Activated T-helper 1 cell treated with anti-CD3 and anti-CD28 coated beads, Interleukin-12 subunit alpha, Interleukin-12 subunit beta, Interleukin-2, Interleukin-4 antibody, amounts not matched to agents 30 ng/mL and 10 ng/mL and 1 ng/mL, durations not matched to agents 14 hours and 24 hours and 36 hours (primary cell): ENCODE measurements around the gene SLK. TPM values are rescaled to one million over a fixed set of nuclear protein-coding genes. Genes with fewer than 3 reads are reported as not detected.

Experiments used
- DNase-seq: peaks from one replicate; pipeline ENCODE4 v3.0.0; 2021; ENCODE audit warnings: low spot score
- H3K27ac Mint-ChIP-seq: one replicate; pipeline ENCODE4 v1.8.0; 2021; ENCODE audit warnings: mild to moderate bottlenecking, mixed read lengths
- H3K27me3 Mint-ChIP-seq: one replicate; pipeline ENCODE4 v1.8.0; 2022; ENCODE audit warnings: mild to moderate bottlenecking, moderate library complexity, mixed read lengths; ENCODE audit not compliant: insufficient read depth
- H3K36me3 Mint-ChIP-seq: one replicate; pipeline ENCODE4 v1.8.0; 2021; ENCODE audit warnings: low read depth, mixed read lengths
- H3K4me1 Mint-ChIP-seq: one replicate; pipeline ENCODE4 v1.8.0; 2021; ENCODE audit warnings: low read depth, mixed read lengths
- H3K4me3 Mint-ChIP-seq: one replicate; pipeline ENCODE4 v1.8.0; 2021; ENCODE audit warnings: mild to moderate bottlenecking, moderate library complexity, mixed read lengths
- H3K9me3 Mint-ChIP-seq: one replicate; pipeline ENCODE4 v1.8.0; 2021; ENCODE audit warnings: mixed read lengths
- intact Hi-C: fragments of 100-400 bp; cut with micrococcal nuclease; formaldehyde crosslinking; loops from one replicate; pipeline ENCODE4 v1.15.1; 2024
- total RNA-seq: library from RNA; stranded (reverse); gene quantifications from 2 replicates; pipeline ENCODE4 v1.2.3, GENCODE V29; 2022

Gene SLK
- total RNA-seq, 1 donor from 2014 or later = 27.1 TPM

- H3K27me3 Mint-ChIP-seq = peaks cover 8% of the 10 kb centered on the region
- no peaks in the 10 kb centered on the region for H3K4me1 Mint-ChIP-seq
- intact Hi-C loops = no loop called here
- H3K36me3 Mint-ChIP-seq = no peaks in the 10 kb centered on the region
- no peak for DNase-seq
- no peaks in the 10 kb centered on the region for H3K9me3 Mint-ChIP-seq
- H3K27ac Mint-ChIP-seq = no peak overlapping the region
- H3K4me3 Mint-ChIP-seq = no peak overlapping the region
Observed at GRCh38 chr10:103930449-103930848, 36.5 kb upstream of the SLK start.

GRCh38 chr10:103930881-103931280 lies 36.1 kb upstream of the SLK start:
- peaks cover 10% of the 10 kb centered on the region for H3K27me3 Mint-ChIP-seq
- no peaks in the 10 kb centered on the region for H3K4me1 Mint-ChIP-seq
- H3K27ac Mint-ChIP-seq = no peak overlapping the region
- H3K9me3 Mint-ChIP-seq = no peaks in the 10 kb centered on the region
- DNase-seq = no peak
- intact Hi-C loops = no loop called here
- no peaks in the 10 kb centered on the region for H3K36me3 Mint-ChIP-seq
- no peak overlapping the region for H3K4me3 Mint-ChIP-seq

- Mint-ChIP-seq H3K4me3 (no peak overlapping the region), H3K36me3 (no peaks in the 10 kb centered on the region), H3K27ac (no peak overlapping the region), H3K4me1 (no peaks in the 10 kb centered on the region), H3K9me3 (no peaks in the 10 kb centered on the region), H3K27me3 (peaks cover 10% of the 10 kb centered on the region)
- DNase-seq = no peak
- intact Hi-C loops = no loop called here
Observed at GRCh38 chr10:103931603-103932002, 35.3 kb upstream of the SLK start.

GRCh38 chr10:103932271-103932670 lies 34.7 kb upstream of the SLK start:
- DNase-seq = no peak
- no peaks in the 10 kb centered on the region for H3K9me3 Mint-ChIP-seq
- H3K27me3 Mint-ChIP-seq = peaks cover 10% of the 10 kb centered on the region
- H3K4me1 Mint-ChIP-seq = no peaks in the 10 kb centered on the region
- intact Hi-C loops = no loop called here
- H3K36me3 Mint-ChIP-seq = no peaks in the 10 kb centered on the region
- H3K27ac Mint-ChIP-seq = no peak overlapping the region
- no peak overlapping the region for H3K4me3 Mint-ChIP-seq

- intact Hi-C loops = no loop called here
- no peak overlapping the region for H3K4me3 Mint-ChIP-seq
Observed at GRCh38 chr10:103932971-103933370, 34.0 kb upstream of the SLK start.

GRCh38 chr10:103933557-103934121 lies 33.3 kb upstream of the SLK start:
- DNase-seq = no peak
- Mint-ChIP-seq H3K36me3 (no peaks in the 10 kb centered on the region), H3K4me3 (no peak overlapping the region), H3K4me1 (no peaks in the 10 kb centered on the region), H3K27ac (no peak overlapping the region), H3K27me3 (peaks cover 18% of the 10 kb centered on the region), H3K9me3 (no peaks in the 10 kb centered on the region)
- intact Hi-C loops = no loop called here

More at GRCh38 chr10:103932971-103933370, 34.0 kb upstream of the SLK start:
- Mint-ChIP-seq H3K36me3 (no peaks in the 10 kb centered on the region), H3K4me1 (no peaks in the 10 kb centered on the region), H3K9me3 (no peaks in the 10 kb centered on the region), H3K27me3 (peaks cover 14% of the 10 kb centered on the region), H3K27ac (no peak overlapping the region)
- DNase-seq = no peak

- Mint-ChIP-seq H3K9me3 (no peaks in the 10 kb centered on the region), H3K4me3 (no peak overlapping the region), H3K27me3 (peaks cover 18% of the 10 kb centered on the region), H3K4me1 (no peaks in the 10 kb centered on the region), H3K36me3 (no peaks in the 10 kb centered on the region), H3K27ac (no peak overlapping the region)
- DNase-seq = no peak
- intact Hi-C loops = no loop called here
Observed at GRCh38 chr10:103934308-103934707, 32.6 kb upstream of the SLK start.

GRCh38 chr10:103936022-103936421 lies 30.9 kb upstream of the SLK start:
- intact Hi-C loops = no loop called here
- peaks cover 22% of the 10 kb centered on the region for H3K27me3 Mint-ChIP-seq
- no peaks in the 10 kb centered on the region for H3K4me1 Mint-ChIP-seq
- no peak overlapping the region for H3K4me3 Mint-ChIP-seq
- H3K27ac Mint-ChIP-seq = no peak overlapping the region
- H3K36me3 Mint-ChIP-seq = no peaks in the 10 kb centered on the region
- no peaks in the 10 kb centered on the region for H3K9me3 Mint-ChIP-seq
- DNase-seq = no peak

- Mint-ChIP-seq H3K36me3 (no peaks in the 10 kb centered on the region), H3K4me3 (no peak overlapping the region)
Observed at GRCh38 chr10:103939522-103939921, 27.4 kb upstream of the SLK start.

GRCh38 chr10:103941801-103942200 lies 25.1 kb upstream of the SLK start:
- no peak for DNase-seq
- intact Hi-C loops = no loop called here
- Mint-ChIP-seq H3K27me3 (peaks cover 17% of the 10 kb centered on the region), H3K27ac (no peak overlapping the region), H3K36me3 (no peaks in the 10 kb centered on the region), H3K9me3 (no peaks in the 10 kb centered on the region), H3K4me1 (peaks cover 2% of the 10 kb centered on the region), H3K4me3 (no peak overlapping the region)

More at GRCh38 chr10:103939522-103939921, 27.4 kb upstream of the SLK start:
- intact Hi-C loops = no loop called here
- H3K27me3 Mint-ChIP-seq = peaks cover 27% of the 10 kb centered on the region
- no peak overlapping the region for H3K27ac Mint-ChIP-seq
- H3K4me1 Mint-ChIP-seq = no peaks in the 10 kb centered on the region
- DNase-seq = no peak
- H3K9me3 Mint-ChIP-seq = no peaks in the 10 kb centered on the region

- Mint-ChIP-seq H3K27me3 (peaks cover 14% of the 10 kb centered on the region), H3K4me3 (no peak overlapping the region), H3K9me3 (no peaks in the 10 kb centered on the region), H3K27ac (no peak overlapping the region), H3K4me1 (peaks cover 12% of the 10 kb centered on the region), H3K36me3 (no peaks in the 10 kb centered on the region)
- intact Hi-C loops = no loop called here
- DNase-seq = no peak
Observed at GRCh38 chr10:103942866-103943265, 24.1 kb upstream of the SLK start.

- Mint-ChIP-seq H3K27ac (no peak overlapping the region), H3K4me1 (peaks cover 15% of the 10 kb centered on the region), H3K9me3 (no peaks in the 10 kb centered on the region), H3K4me3 (no peak overlapping the region), H3K36me3 (no peaks in the 10 kb centered on the region), H3K27me3 (peaks cover 5% of the 10 kb centered on the region)
- intact Hi-C loops = no loop called here
- no peak for DNase-seq
Observed at GRCh38 chr10:103947799-103948516, 19.0 kb upstream of the SLK start.

GRCh38 chr10:103949728-103950127 lies 17.2 kb upstream of the SLK start:
- no peaks in the 10 kb centered on the region for H3K36me3 Mint-ChIP-seq
- H3K4me1 Mint-ChIP-seq = peaks cover 15% of the 10 kb centered on the region
- peaks cover 13% of the 10 kb centered on the region for H3K27me3 Mint-ChIP-seq
- peaks cover 6% of the 10 kb centered on the region for H3K9me3 Mint-ChIP-seq
- no peak for DNase-seq
- H3K27ac Mint-ChIP-seq = no peak overlapping the region
- intact Hi-C loops = no loop called here
- H3K4me3 Mint-ChIP-seq = no peak overlapping the region
